Ecto neural progenitor cell (in vitro differentiated cells): Measurements from ENCODE around the gene IER3.

Experiments
- DNase-seq: peaks from one replicate; pipeline ENCODE4 v3.0.0-alpha.2; 2018; ENCODE audit warnings: low spot score

IER3 gene

GRCh38 chr6:30703821-30704220 is 40.5 kb downstream of the IER3 start:
- no peak for DNase-seq

GRCh38 chr6:30703011-30703410 is 41.3 kb downstream of the IER3 start:
- no peak for DNase-seq

DNA sequence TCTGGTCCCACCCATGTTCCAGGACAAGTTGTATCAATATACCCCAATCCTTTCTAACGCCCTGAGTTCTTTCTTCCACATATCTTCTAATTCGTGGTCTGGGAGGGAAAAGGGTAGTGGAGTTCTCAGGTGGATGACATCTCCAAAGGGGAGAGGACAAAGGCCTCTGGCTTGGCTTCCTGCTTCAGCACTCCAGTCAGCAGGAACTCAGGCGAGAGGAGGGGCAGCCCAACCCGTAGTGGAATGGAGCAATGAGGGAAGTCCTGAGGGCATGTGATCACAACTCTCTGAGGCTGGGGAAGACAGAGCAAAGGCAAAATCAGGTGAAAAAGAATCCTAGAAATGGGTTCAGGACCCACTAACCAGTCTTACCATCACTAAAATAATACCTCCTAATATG is 44.0 kb downstream of the IER3 start:
- DNase-seq = no peak

GRCh38 chr6:30696432-30696831 is 47.9 kb downstream of the IER3 start:
- DNase-seq = no peak
